Measurements from ENCODE around the gene SMC3. TPM values are rescaled to one million over a fixed set of nuclear protein-coding genes. Genes with fewer than 3 reads are reported as not detected.

SMC3 gene
- total RNA-seq, 1 donor from 2014 or later, result 18.3 TPM

DNA sequence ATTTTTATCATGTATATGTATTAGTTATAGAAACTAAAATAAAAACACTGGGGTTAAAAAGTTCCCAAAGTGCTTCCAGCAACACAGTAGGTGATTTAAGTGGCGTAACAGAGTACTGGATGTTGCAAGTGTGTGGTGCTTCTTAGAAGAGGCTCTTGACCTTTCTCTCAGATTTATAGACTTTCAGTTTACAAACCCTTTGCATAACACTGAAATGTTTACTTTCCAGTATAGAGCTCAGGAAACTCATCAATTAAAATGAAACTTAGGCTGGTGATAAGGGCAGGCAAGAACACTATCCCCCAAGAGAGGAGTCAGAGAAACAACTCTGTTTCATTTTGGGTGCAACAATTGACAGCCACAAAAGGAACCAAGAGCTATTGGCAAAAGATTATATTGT lies 27.5 kb upstream of the SMC3 start:
- peaks cover 0 to 8% (median 5%) of the 10 kb centered on the region in 3 donors for H3K27me3 ChIP-seq (ENCODE audit: control insufficient read depth in 3 of 3, insufficient read depth in 3 of 3, low read length in 3 of 3)
- H3K9ac ChIP-seq (ENCODE audit: low read depth in 1 of 3, low read length in 3 of 3), result no peak overlapping the region
- no peaks in the 10 kb centered on the region for H3K36me3 ChIP-seq (ENCODE audit: control insufficient read depth in 3 of 3, insufficient read depth in 3 of 3, low read length in 3 of 3)
- no peaks in the 10 kb centered on the region for H3K9me3 ChIP-seq (ENCODE audit: control insufficient read depth in 3 of 3, low read length in 3 of 3)
- no peak overlapping the region for H3K27ac ChIP-seq (ENCODE audit: low read depth, low read length)
- no peak overlapping the region for H3K4me3 ChIP-seq (ENCODE audit: low read length in 3 of 3)
- H3K4me1 ChIP-seq (ENCODE audit: control insufficient read depth in 3 of 3, insufficient read depth in 3 of 3, low read length in 3 of 3), result peaks cover 0 to 4% (median 0%) of the 10 kb centered on the region in 3 donors

DNA sequence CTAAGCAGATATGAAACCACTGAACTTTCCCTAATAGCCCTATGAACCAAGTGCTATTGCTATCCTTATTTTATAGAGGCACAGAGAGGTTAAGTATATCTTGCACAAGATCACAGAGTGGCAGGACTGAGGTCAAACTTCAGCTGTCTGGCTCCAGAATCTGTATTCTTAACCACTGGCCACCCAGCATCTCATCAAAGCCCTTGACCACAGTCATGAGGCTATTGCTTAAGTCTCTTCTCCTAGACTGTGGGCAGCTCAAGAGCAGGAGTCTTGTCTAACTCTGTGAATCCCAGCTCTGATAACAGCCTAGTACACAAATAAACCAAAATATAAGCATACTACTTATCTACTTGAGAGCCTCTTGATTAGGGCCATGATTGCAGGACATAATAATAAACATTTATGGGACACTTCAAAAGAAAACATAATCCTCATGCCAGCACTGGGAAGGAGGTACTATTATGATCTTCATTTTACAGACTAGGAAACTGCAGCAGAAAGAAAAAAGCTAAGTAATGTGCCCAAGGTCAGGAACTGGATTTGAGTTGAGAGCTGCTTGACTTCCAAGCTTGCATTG lies 22.4 kb upstream of the SMC3 start:
- no peak overlapping the region for H3K9ac ChIP-seq (ENCODE audit: low read depth in 1 of 3, low read length in 3 of 3)
- no peaks in the 10 kb centered on the region for H3K9me3 ChIP-seq (ENCODE audit: control insufficient read depth in 3 of 3, low read length in 3 of 3)
- H3K27ac ChIP-seq (ENCODE audit: low read depth, low read length), result no peak overlapping the region
- peaks cover 0 to 3% (median 0%) of the 10 kb centered on the region in 3 donors for H3K4me1 ChIP-seq (ENCODE audit: control insufficient read depth in 3 of 3, insufficient read depth in 3 of 3, low read length in 3 of 3)
- no peaks in the 10 kb centered on the region for H3K36me3 ChIP-seq (ENCODE audit: control insufficient read depth in 3 of 3, insufficient read depth in 3 of 3, low read length in 3 of 3)
- no peak overlapping the region for H3K4me3 ChIP-seq (ENCODE audit: low read length in 3 of 3)
- H3K27me3 ChIP-seq (ENCODE audit: control insufficient read depth in 3 of 3, insufficient read depth in 3 of 3, low read length in 3 of 3), result peaks cover 0 to under 1% (median 0%) of the 10 kb centered on the region in 3 donors

DNA sequence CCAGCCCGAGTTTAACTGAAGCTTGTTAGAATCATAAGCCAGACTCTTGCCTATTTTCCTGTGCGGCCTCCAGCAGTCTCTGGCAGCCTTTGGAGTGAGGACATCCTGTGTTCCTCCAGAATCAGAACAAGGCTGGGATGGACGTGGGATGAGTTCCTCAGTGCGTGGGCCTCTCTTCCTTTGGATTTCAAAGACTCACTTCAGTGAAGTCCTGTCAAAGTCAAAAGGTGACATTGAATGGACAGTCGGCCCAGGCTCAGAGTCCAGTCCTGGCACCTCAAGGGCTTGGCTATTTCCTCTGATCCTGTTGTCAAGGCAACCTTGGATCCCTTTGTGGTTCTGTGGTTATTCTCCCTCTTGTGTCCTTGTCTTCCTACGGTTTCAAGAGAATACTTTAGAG lies 21.4 kb upstream of the SMC3 start:
- no peak overlapping the region for H3K4me3 ChIP-seq (ENCODE audit: low read length in 3 of 3)
- H3K4me1 ChIP-seq (ENCODE audit: control insufficient read depth in 3 of 3, insufficient read depth in 3 of 3, low read length in 3 of 3), result peaks cover 0 to 3% (median 0%) of the 10 kb centered on the region in 3 donors
- H3K36me3 ChIP-seq (ENCODE audit: control insufficient read depth in 3 of 3, insufficient read depth in 3 of 3, low read length in 3 of 3), result no peaks in the 10 kb centered on the region
- peaks cover 0 to 5% (median 0%) of the 10 kb centered on the region in 3 donors for H3K27me3 ChIP-seq (ENCODE audit: control insufficient read depth in 3 of 3, insufficient read depth in 3 of 3, low read length in 3 of 3)
- no peaks in the 10 kb centered on the region for H3K9me3 ChIP-seq (ENCODE audit: control insufficient read depth in 3 of 3, low read length in 3 of 3)
- H3K27ac ChIP-seq (ENCODE audit: low read depth, low read length), result no peak overlapping the region
- H3K9ac ChIP-seq (ENCODE audit: low read depth in 1 of 3, low read length in 3 of 3), result no peak overlapping the region

- Histone ChIP-seq H3K4me1 (ENCODE audit: control insufficient read depth in 3 of 3, insufficient read depth in 3 of 3, low read length in 3 of 3) (peaks cover 0 to 3% (median 0%) of the 10 kb centered on the region in 3 donors), H3K4me3 (ENCODE audit: low read length in 3 of 3) (no peak overlapping the region), H3K27ac (ENCODE audit: low read depth, low read length) (no peak overlapping the region), H3K36me3 (ENCODE audit: control insufficient read depth in 3 of 3, insufficient read depth in 3 of 3, low read length in 3 of 3) (no peaks in the 10 kb centered on the region), H3K9me3 (ENCODE audit: control insufficient read depth in 3 of 3, low read length in 3 of 3) (no peaks in the 10 kb centered on the region), H3K9ac (ENCODE audit: low read depth in 1 of 3, low read length in 3 of 3) (no peak overlapping the region), H3K27me3 (ENCODE audit: control insufficient read depth in 3 of 3, insufficient read depth in 3 of 3, low read length in 3 of 3) (peaks cover 0 to 8% (median 1%) of the 10 kb centered on the region in 3 donors)
Measured at GRCh38 chr10:110546499-110547110, 20.9 kb upstream of the SMC3 start.

DNA sequence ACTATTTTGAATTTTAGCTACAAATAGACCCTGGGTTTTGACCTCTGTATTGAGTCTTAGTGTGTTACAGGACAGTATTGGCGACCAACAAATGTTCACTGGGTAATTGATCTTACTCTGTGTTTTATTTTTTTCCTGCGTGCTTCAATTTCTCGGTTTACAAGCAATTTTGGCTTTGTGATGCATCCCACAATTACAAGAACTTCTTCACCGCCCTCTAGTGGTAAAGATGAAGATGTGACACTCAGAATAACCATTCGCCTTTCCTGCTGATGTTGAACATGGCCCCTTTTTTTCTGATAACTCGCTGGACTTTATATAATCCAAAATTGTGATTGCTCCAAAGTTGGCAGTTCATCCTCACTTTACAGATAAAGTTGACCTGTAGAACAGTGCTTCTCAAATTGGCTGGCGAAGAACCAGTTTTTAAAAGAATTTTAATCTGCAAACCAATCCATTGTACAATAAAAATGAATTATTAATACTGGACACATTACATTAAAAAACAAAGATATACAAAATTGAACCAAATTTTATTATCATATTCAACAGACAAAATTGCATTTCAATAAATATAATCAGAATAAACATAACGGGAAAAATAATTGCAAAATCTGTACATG lies 20.2 kb upstream of the SMC3 start:
- Histone ChIP-seq H3K27ac (ENCODE audit: low read depth, low read length) (no peak overlapping the region), H3K27me3 (ENCODE audit: control insufficient read depth in 3 of 3, insufficient read depth in 3 of 3, low read length in 3 of 3) (peaks cover 0 to 13% (median 7%) of the 10 kb centered on the region in 3 donors), H3K9me3 (ENCODE audit: control insufficient read depth in 3 of 3, low read length in 3 of 3) (no peaks in the 10 kb centered on the region), H3K9ac (ENCODE audit: low read depth in 1 of 3, low read length in 3 of 3) (no peak overlapping the region), H3K36me3 (ENCODE audit: control insufficient read depth in 3 of 3, insufficient read depth in 3 of 3, low read length in 3 of 3) (no peaks in the 10 kb centered on the region), H3K4me1 (ENCODE audit: control insufficient read depth in 3 of 3, insufficient read depth in 3 of 3, low read length in 3 of 3) (peaks cover 0 to 3% (median 0%) of the 10 kb centered on the region in 3 donors), H3K4me3 (ENCODE audit: low read length in 3 of 3) (no peak overlapping the region)

GRCh38 chr10:110548002-110548401 lies 19.5 kb upstream of the SMC3 start:
- Histone ChIP-seq H3K4me1 (ENCODE audit: control insufficient read depth in 3 of 3, insufficient read depth in 3 of 3, low read length in 3 of 3) (peaks cover 0 to 3% (median 0%) of the 10 kb centered on the region in 3 donors), H3K9ac (ENCODE audit: low read depth in 1 of 3, low read length in 3 of 3) (no peak overlapping the region), H3K27me3 (ENCODE audit: control insufficient read depth in 3 of 3, insufficient read depth in 3 of 3, low read length in 3 of 3) (peaks cover 0 to 14% (median 8%) of the 10 kb centered on the region in 3 donors), H3K36me3 (ENCODE audit: control insufficient read depth in 3 of 3, insufficient read depth in 3 of 3, low read length in 3 of 3) (no peaks in the 10 kb centered on the region), H3K27ac (ENCODE audit: low read depth, low read length) (no peak overlapping the region), H3K9me3 (ENCODE audit: control insufficient read depth in 3 of 3, low read length in 3 of 3) (no peaks in the 10 kb centered on the region), H3K4me3 (ENCODE audit: low read length in 3 of 3) (no peak overlapping the region)

DNA sequence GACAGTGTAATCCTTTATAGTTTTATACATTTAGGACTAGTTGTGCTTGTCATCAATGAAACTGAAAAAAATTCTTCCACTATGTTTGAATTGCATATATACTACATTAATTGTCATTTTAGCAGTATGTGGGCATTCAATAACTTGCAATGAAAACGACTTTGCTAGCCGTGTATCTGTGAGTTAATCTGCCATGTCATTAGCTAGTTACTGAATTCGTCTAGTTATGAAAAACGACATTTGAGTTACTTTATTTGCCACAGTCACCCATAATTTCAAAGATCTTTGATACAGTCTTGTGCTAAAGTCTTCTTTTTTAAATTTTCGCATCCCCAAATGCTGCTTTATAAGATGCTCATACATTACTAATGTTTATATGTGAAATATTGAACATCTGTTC lies 18.3 kb upstream of the SMC3 start:
- no peak overlapping the region for H3K4me3 ChIP-seq (ENCODE audit: low read length in 3 of 3)
- peaks cover 0 to 3% (median 0%) of the 10 kb centered on the region in 3 donors for H3K4me1 ChIP-seq (ENCODE audit: control insufficient read depth in 3 of 3, insufficient read depth in 3 of 3, low read length in 3 of 3)
- H3K9me3 ChIP-seq (ENCODE audit: control insufficient read depth in 3 of 3, low read length in 3 of 3), result no peaks in the 10 kb centered on the region
- H3K36me3 ChIP-seq (ENCODE audit: control insufficient read depth in 3 of 3, insufficient read depth in 3 of 3, low read length in 3 of 3), result no peaks in the 10 kb centered on the region
- H3K27ac ChIP-seq (ENCODE audit: low read depth, low read length), result no peak overlapping the region
- peaks cover 2 to 14% (median 8%) of the 10 kb centered on the region in 3 donors for H3K27me3 ChIP-seq (ENCODE audit: control insufficient read depth in 3 of 3, insufficient read depth in 3 of 3, low read length in 3 of 3)
- no peak overlapping the region for H3K9ac ChIP-seq (ENCODE audit: low read depth in 1 of 3, low read length in 3 of 3)

DNA sequence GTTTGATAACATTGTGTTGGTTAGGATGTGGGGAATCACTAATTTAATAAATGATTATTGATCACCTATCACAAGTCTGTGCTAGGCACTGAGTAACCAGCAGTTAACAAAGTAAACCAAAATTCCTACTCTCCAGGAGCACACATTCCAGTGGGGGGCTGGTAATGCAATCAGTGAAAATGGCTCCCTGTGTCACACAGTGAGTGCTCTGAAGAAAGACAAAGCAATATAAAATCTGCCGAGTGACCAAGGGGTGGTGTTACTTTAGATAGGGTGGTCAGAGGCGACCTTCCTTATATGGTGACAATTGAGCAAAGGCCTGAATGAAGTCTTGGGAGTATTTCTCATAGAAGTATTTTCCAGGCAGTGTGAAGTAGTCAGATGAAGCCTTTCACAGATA lies 13.6 kb upstream of the SMC3 start:
- H3K27me3 ChIP-seq (ENCODE audit: control insufficient read depth in 3 of 3, insufficient read depth in 3 of 3, low read length in 3 of 3), result peaks cover 2 to 14% (median 8%) of the 10 kb centered on the region in 3 donors
- H3K9me3 ChIP-seq (ENCODE audit: control insufficient read depth in 3 of 3, low read length in 3 of 3), result no peaks in the 10 kb centered on the region
- no peaks in the 10 kb centered on the region for H3K4me1 ChIP-seq (ENCODE audit: control insufficient read depth in 3 of 3, insufficient read depth in 3 of 3, low read length in 3 of 3)
- H3K9ac ChIP-seq (ENCODE audit: low read depth in 1 of 3, low read length in 3 of 3), result no peak overlapping the region
- H3K27ac ChIP-seq (ENCODE audit: low read depth, low read length), result no peak overlapping the region
- H3K36me3 ChIP-seq (ENCODE audit: control insufficient read depth in 3 of 3, insufficient read depth in 3 of 3, low read length in 3 of 3), result no peaks in the 10 kb centered on the region
- no peak overlapping the region for H3K4me3 ChIP-seq (ENCODE audit: low read length in 3 of 3)

DNA sequence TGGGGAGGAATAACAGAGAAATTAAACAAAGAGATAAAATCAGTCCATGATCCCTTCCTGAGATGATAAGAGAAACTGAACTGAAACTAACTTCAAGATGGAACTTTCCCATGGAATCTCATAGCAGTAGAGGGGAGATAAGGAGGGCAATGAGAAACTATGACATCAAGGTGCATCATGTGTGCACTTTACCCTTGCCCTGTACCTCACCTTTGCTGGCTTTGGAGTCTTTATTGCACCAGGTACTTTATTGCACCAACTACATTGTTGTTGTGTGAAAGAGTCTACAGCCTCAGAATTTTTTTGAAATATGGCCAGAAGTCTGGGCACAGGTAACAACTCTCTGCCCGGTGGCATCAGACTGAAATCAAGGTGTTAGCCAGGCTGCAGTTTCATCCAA lies 11.2 kb upstream of the SMC3 start:
- H3K27ac ChIP-seq (ENCODE audit: low read depth, low read length), result no peak overlapping the region
- no peak overlapping the region for H3K9ac ChIP-seq (ENCODE audit: low read depth in 1 of 3, low read length in 3 of 3)
- no peaks in the 10 kb centered on the region for H3K9me3 ChIP-seq (ENCODE audit: control insufficient read depth in 3 of 3, low read length in 3 of 3)
- no peak overlapping the region for H3K4me3 ChIP-seq (ENCODE audit: low read length in 3 of 3)
- H3K36me3 ChIP-seq (ENCODE audit: control insufficient read depth in 3 of 3, insufficient read depth in 3 of 3, low read length in 3 of 3), result no peaks in the 10 kb centered on the region
- no peaks in the 10 kb centered on the region for H3K4me1 ChIP-seq (ENCODE audit: control insufficient read depth in 3 of 3, insufficient read depth in 3 of 3, low read length in 3 of 3)
- peaks cover 2 to 9% (median 8%) of the 10 kb centered on the region in 3 donors for H3K27me3 ChIP-seq (ENCODE audit: control insufficient read depth in 3 of 3, insufficient read depth in 3 of 3, low read length in 3 of 3)

DNA sequence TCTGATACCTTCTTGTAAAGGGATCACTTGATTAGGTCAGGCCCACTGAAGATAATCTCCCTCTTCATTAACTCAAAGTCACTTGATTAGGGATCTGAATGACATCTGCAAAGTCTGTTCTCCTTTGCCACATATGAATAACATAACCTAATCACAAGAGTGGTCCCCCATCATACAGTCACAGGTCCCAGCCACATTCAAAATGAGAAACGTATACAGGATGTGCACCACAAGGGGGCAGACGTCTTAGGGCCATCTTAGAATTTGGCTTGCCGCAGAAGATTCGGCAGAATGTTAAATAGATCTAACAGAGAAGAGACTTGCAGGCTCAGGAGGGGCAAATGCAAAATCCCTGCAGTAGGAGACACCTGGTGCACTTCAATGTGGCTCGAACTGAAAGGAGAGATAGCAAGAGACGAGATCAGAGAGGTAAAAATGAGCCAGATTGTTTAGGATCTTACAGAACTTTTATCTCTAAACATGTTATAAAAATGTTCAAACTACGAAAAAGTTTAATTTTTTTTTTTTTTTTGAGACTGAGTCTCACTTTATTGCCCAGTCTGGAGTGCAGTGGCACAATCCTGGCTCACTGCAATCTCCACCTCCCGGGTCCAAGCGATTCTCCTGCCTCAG lies 10.4 kb upstream of the SMC3 start:
- no peaks in the 10 kb centered on the region for H3K9me3 ChIP-seq (ENCODE audit: control insufficient read depth in 3 of 3, low read length in 3 of 3)
- no peak overlapping the region for H3K27ac ChIP-seq (ENCODE audit: low read depth, low read length)

More for the DNA sequence above, 10.4 kb upstream of the SMC3 start:
- no peaks in the 10 kb centered on the region for H3K4me1 ChIP-seq (ENCODE audit: control insufficient read depth in 3 of 3, insufficient read depth in 3 of 3, low read length in 3 of 3)
- peaks cover 2 to 3% (median 3%) of the 10 kb centered on the region in 3 donors for H3K27me3 ChIP-seq (ENCODE audit: control insufficient read depth in 3 of 3, insufficient read depth in 3 of 3, low read length in 3 of 3)
- H3K4me3 ChIP-seq (ENCODE audit: low read length in 3 of 3), result no peak overlapping the region
- no peak overlapping the region for H3K9ac ChIP-seq (ENCODE audit: low read depth in 1 of 3, low read length in 3 of 3)
- no peaks in the 10 kb centered on the region for H3K36me3 ChIP-seq (ENCODE audit: control insufficient read depth in 3 of 3, insufficient read depth in 3 of 3, low read length in 3 of 3)

Data from skeletal muscle tissue (tissue), 4 donors.